BE2C (cell line): ENCODE data around the gene MYF5.

Experiments
- DNase-seq: peaks from one replicate; pipeline ENCODE4 v3.0.0-alpha.2; 2020
- H3K27me3 ChIP-seq: fragments of 250-450 bp; sonication (Bioruptor Pico); 2 replicates; pipeline ENCODE4 v1.5.1; 2020; ENCODE audit warnings: mild to moderate bottlenecking
- H3K36me3 ChIP-seq: fragments of 250-450 bp; sonication (Bioruptor Pico); 2 replicates; pipeline ENCODE4 v1.5.1; 2020; ENCODE audit warnings: mild to moderate bottlenecking
- H3K4me1 ChIP-seq: fragments of 250-450 bp; sonication (Bioruptor Pico); 2 replicates; pipeline ENCODE4 v1.5.1; 2020
- H3K4me3 ChIP-seq: 2 replicates; pipeline ENCODE4 v1.5.1; 2011; ENCODE audit warnings: low read depth, low read length
- H3K9me3 ChIP-seq: fragments of 250-450 bp; sonication (Bioruptor Pico); 2 replicates; pipeline ENCODE4 v1.5.1; 2020
- CTCF ChIP-seq: IDR thresholded peaks from 2 replicates; pipeline ENCODE4 v1.5.1; 2012; ENCODE audit warnings: mild to moderate bottlenecking, low read depth, low read length

MYF5 gene

GRCh38 chr12:80714055-80714454 is 2.7 kb upstream of the MYF5 start:
- no peak for TF ChIP-seq CTCF
- H3K4me1 ChIP-seq: no peaks in the 10 kb centered on the region
- DNase-seq: no peak

GRCh38 chr12:80714846-80715245 is 1.9 kb upstream of the MYF5 start:
- no peak for TF ChIP-seq CTCF
- Histone ChIP-seq H3K36me3 (no peaks in the 10 kb centered on the region), H3K9me3 (no peaks in the 10 kb centered on the region), H3K4me1 (no peaks in the 10 kb centered on the region), H3K4me3 (no peak overlapping the region), H3K27me3 (peaks cover 43% of the 10 kb centered on the region)
- DNase-seq: no peak

More at GRCh38 chr12:80714055-80714454, 2.7 kb upstream of the MYF5 start:
- Histone ChIP-seq H3K9me3 (no peaks in the 10 kb centered on the region), H3K4me3 (no peak overlapping the region), H3K27me3 (peaks cover 43% of the 10 kb centered on the region), H3K36me3 (no peaks in the 10 kb centered on the region)

GRCh38 chr12:80715713-80716249 is 931 bp upstream of the MYF5 start:
- peaks cover 43% of the 10 kb centered on the region for H3K27me3 ChIP-seq

GRCh38 chr12:80717856-80718255 is 1.1 kb downstream of the MYF5 start:
- Histone ChIP-seq H3K4me3 (no peak overlapping the region), H3K27me3 (peaks cover 54% of the 10 kb centered on the region), H3K36me3 (no peaks in the 10 kb centered on the region), H3K9me3 (no peaks in the 10 kb centered on the region), H3K4me1 (no peaks in the 10 kb centered on the region)
- no peak for TF ChIP-seq CTCF
- DNase-seq: no peak

More at GRCh38 chr12:80715713-80716249, 931 bp upstream of the MYF5 start:
- no peaks in the 10 kb centered on the region for H3K9me3 ChIP-seq
- no peaks in the 10 kb centered on the region for H3K4me1 ChIP-seq
- DNase-seq: no peak
- no peak for TF ChIP-seq CTCF
- no peaks in the 10 kb centered on the region for H3K36me3 ChIP-seq
- no peak overlapping the region for H3K4me3 ChIP-seq

GRCh38 chr12:80720516-80720915 is 3.8 kb downstream of the MYF5 start:
- no peaks in the 10 kb centered on the region for H3K9me3 ChIP-seq
- no peak for TF ChIP-seq CTCF
- DNase-seq: no peak
- no peaks in the 10 kb centered on the region for H3K36me3 ChIP-seq
- peaks cover 39% of the 10 kb centered on the region for H3K27me3 ChIP-seq
- no peak overlapping the region for H3K4me3 ChIP-seq
- no peaks in the 10 kb centered on the region for H3K4me1 ChIP-seq

GRCh38 chr12:80721326-80721725 is 4.6 kb downstream of the MYF5 start:
- Histone ChIP-seq H3K4me1 (no peaks in the 10 kb centered on the region), H3K4me3 (no peak overlapping the region), H3K9me3 (no peaks in the 10 kb centered on the region), H3K27me3 (peaks cover 35% of the 10 kb centered on the region), H3K36me3 (no peaks in the 10 kb centered on the region)
- no peak for DNase-seq
- no peak for TF ChIP-seq CTCF
